ENCODE measurements around the gene EHMT2.
"Not testable (repeated sequence)": the region's sequence is repeated elsewhere in the genome, so short reads cannot be mapped to it uniquely, and the experiment has no call there.

Gene EHMT2

DNA sequence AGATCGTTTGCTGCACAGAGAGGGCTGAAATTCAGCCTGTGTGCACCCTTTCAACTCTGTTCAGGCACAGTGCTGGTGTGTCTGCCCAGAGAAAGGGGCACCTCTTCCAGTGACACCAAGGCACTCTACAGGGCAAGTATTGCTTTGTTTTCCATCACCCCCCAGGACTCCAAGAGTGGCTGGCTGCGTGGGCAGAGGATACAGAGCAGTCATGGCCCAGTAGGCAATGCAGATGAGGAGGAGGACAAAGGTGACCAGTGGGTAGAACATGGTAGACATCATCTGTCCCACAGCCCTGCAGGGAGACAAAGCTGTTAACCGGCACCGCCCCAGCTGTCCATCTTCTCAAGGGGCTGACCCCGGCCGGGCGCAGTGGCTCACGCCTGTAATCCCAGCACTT lies 28.2 kb downstream of the EHMT2 start:
- no peak for DNase-seq

DNA sequence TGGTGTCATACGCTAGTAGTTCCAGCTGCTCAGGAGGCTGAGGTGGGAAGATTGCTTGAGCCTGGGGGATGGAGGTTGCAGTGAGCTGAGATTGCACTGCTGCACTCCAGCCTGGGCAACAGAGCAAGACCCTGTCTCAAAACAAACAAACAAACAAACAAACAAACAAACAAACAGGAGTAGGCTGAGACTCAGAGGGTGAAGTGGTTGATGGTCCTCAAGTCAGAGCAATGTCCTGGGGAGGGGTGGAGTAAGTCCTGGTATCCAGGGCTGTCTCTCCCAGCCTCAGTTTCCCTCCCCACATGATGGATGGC lies 28.9 kb downstream of the EHMT2 start:
- DNase-seq = not testable (repeated sequence)

DNA sequence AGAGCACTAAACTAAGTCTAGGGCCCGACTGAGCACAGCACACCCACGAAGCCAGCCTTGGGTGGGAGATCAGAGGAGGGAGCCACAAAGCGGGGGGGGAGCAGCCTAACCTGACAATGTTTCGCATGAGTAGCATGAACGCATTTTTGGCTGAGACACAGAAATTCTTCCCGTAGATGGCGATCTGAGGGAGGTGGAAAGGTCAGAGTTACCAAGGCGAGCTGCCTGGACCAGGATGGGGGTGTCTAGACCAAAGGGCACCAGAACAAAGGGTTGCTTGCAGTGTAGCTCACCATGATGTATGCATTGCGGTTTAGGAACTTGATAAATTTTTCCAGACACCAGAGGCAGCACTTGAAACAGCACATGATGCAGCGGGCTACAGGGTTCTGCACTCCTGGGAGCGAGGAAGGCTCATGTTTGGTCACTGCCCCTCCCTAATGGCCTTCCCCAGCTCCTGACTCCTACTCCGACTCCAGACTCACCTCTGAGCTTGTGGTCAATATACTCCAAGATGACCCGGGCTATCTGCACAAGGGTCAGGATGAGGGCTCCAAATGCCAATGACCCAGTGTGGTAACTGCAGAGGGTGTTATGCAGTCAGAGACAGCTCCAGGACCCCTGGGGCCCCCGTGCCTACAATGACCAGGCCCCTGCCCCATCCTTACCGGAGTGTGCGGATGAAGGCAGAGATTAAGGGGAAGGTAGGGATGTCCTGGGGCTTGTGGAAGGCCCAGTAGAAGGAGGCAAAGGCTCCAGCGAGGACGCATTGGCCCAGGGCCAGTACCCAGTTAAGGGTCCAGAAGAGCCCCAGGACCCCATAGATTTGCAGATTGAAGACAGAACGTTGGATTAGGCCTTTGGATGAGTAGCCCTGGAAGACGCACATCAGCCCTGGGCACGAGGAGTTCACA lies 32.0 kb downstream of the EHMT2 start:
- no peak for DNase-seq

GRCh38 chr6:31864818-31865204 lies 32.7 kb downstream of the EHMT2 start:
- DNase-seq = no peak

DNA sequence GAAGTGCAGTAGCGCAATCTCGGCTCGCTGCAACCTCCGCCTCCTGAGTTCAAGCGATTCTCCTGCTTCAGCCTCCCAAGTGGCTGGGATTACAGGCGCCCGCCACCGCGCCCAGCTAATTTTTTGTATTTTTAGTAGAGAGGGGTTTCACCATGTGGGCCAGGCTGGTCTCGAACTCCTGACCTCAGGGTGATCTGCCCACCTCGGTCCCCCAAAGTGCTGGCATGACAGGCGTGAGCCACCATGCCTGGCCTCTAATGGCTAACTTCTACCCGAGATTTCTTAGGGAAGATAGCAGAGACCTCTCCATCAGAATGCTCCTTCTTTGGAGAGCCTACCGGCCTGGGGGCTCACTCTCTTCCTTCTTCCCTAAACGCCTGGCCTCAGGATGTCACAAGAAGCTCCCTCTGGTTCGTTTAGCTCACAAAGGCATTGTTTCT lies 33.4 kb downstream of the EHMT2 start:
- DNase-seq = not testable (repeated sequence)

DNA sequence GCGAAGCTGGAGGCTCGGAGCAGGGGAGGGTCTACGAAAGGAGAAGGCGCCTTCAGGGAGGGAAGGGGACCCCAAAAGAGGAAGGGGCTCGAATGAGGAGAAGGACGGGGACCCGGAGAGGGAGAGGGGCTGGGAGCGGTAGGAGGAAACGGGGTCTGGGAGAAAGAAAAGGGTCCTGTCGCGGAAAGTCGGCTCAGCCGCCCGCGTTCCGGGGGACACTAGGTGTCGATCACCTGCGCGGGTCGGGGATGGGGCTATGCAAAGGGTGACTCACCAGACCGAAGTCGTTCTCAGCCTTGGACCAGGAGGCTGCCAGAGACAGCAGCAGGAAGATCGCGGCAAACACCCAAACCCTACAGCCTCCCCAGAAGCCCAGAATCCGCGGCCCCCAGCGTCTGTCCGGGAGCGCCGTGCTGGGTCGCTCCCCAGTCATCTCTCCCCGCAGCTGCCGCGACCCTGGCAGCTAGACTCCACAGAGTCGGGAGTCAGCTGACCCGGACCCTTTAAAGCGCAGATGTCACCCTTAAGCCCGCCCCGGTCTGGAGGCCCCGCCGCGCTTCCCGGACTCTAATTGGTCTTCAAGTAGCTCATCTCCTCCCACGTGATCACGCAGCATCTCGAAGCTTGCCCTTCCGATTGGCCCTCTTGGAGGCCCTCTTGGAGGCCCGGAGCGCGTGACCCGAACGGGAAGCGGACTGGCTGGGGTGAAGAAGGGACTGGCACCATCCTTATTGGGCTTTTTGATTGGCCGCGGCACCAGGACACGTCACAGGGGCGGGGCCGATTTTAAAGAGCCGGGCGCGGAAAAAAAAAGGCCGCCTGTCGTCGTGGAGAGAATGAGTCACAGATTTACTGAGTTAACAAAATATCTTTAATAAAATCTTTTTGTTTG lies 34.9 kb downstream of the EHMT2 start, which contains the start of gene NEU1:
TSS of gene NEU1 (minus strand) at position 478 of the 892 bp plus-strand sequence. CDS start at position 433, 45 bp downstream.
- DNase-seq = peak; percentile 100

- no peak for DNase-seq
These were observed 35.6 kb downstream of the EHMT2 start for GRCh38 chr6:31861919-31862343.

- no peak for DNase-seq
These were observed 36.3 kb downstream of the EHMT2 start for GRCh38 chr6:31861150-31861549.

DNA sequence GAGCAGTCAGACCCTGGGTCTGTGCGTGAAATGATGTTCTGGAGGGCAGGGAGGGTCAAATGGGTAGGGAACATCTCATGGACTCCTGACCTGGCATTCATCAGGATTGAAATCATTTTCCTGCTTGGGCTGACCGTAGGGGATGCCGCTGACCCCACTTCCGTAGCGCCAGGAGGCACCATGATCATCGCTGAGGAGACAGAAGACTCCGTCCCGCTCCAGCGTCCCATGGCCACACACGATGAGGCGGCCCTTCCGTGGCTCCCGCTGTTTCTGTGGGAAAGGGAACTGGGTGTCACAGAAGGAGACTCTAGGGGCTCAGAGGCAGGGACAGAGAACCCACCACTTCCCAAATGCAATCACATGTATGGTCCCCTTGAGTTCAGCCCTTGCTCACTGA lies 37.1 kb downstream of the EHMT2 start:
- DNase-seq = no peak

- DNase-seq = no peak
These were observed 37.6 kb downstream of the EHMT2 start for GRCh38 chr6:31859923-31860322.

- no peak for DNase-seq
These were observed 38.8 kb downstream of the EHMT2 start for GRCh38 chr6:31858707-31859106.

GRCh38 chr6:31857774-31858173 lies 39.7 kb downstream of the EHMT2 start:
- not testable (repeated sequence) for DNase-seq

GRCh38 chr6:31851980-31852718 lies 45.3 kb downstream of the EHMT2 start:
- DNase-seq = not testable (repeated sequence)

GRCh38 chr6:31851485-31851832 lies 46.0 kb downstream of the EHMT2 start:
- no peak for DNase-seq

GRCh38 chr6:31850765-31851484 lies 46.6 kb downstream of the EHMT2 start:
- no peak for DNase-seq

GRCh38 chr6:31847276-31847978 lies 50.1 kb downstream of the EHMT2 start:
- DNase-seq = no peak

- no peak for DNase-seq
These were observed 53.0 kb downstream of the EHMT2 start for GRCh38 chr6:31844507-31844906.

- DNase-seq = no peak
These were observed 55.4 kb downstream of the EHMT2 start for GRCh38 chr6:31842053-31842452.

DNA sequence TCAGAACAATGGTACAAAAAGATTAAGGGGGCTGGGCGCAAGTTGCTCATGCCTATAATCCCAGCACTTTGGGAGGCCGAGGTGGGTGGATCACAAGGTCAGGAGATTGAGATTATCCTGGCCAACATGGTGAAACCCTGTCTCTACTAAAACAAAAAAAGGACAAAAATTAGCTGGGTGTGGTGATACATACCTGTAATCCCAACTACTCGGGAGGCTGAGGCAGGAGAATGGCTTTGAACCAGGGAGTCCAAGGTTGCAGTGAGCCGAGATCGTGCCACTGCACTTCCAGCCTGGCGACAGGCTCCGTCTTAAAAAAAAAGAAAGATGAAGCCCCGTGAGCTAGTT lies 57.7 kb downstream of the EHMT2 start:
- not testable (repeated sequence) for DNase-seq

DNA sequence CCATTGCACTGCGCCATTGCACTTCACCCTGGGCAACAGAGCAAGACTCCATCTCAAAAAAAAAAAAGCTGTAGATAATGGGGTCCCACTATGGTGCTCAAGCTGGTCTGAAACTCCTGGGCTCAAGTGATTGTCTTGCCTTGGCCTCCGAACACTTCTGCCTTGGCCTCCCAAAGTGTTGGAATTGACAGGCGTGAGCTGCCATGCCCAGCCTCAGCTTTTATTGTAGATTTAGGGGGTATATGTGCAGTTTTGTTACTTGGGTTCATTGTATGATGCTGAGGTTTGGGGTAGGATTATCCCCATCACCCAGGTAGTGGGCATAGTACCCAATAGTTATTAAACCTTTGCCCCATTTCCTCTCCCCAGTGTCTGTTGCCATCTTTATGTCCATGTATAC lies 58.5 kb downstream of the EHMT2 start:
- DNase-seq = no peak

GRCh38 chr6:31838114-31838553 lies 59.4 kb downstream of the EHMT2 start:
- DNase-seq = not testable (repeated sequence)

Data from CD4-positive, alpha-beta T cell treated with Interferon gamma for 1 hour (primary cell).